HG02642 (cell line): ENCODE results near the gene LYZL6.

Source experiments
- ATAC-seq: cut with Tn5 transposase; IDR thresholded peaks from one replicate; pipeline ENCODE4 v1.9.1; 2021; ENCODE audit warnings: mild to moderate bottlenecking; ENCODE audit not compliant: unreplicated experiment, poor library complexity

LYZL6 gene

GRCh38 chr17:35943537-35943936, at the start of gene LYZL6:
TSS of gene LYZL6 (minus strand) at chr17:35943713. CDS start at chr17:35939356, 4,357 bp downstream.
- ATAC-seq, result no peak

- no peak for ATAC-seq
Measured at GRCh38 chr17:35991075-35991474, 47.6 kb upstream of the LYZL6 start.

- no peak for ATAC-seq
Measured at GRCh38 chr17:35988164-35988563, 44.7 kb upstream of the LYZL6 start.

- no peak for ATAC-seq
Measured at GRCh38 chr17:35986643-35987042, 43.1 kb upstream of the LYZL6 start, which contains the start of gene CCL14. TSS of gene CCL14 (minus strand) at chr17:35986729. CDS start at chr17:35986649, 80 bp downstream.

GRCh38 chr17:35984140-35984539, 40.6 kb upstream of the LYZL6 start:
- no peak for ATAC-seq

GRCh38 chr17:35982409-35983191, 39.1 kb upstream of the LYZL6 start:
- no peak for ATAC-seq

- ATAC-seq, result no peak
Measured at GRCh38 chr17:35981908-35982330, 38.4 kb upstream of the LYZL6 start.

GRCh38 chr17:35981246-35981645, 37.7 kb upstream of the LYZL6 start, which contains the start of gene CCL16:
TSS of gene CCL16 (minus strand) at chr17:35981497. CDS start at chr17:35981420, 77 bp downstream.
- ATAC-seq, result no peak

GRCh38 chr17:35978346-35978745, 34.8 kb upstream of the LYZL6 start:
- ATAC-seq, result no peak

- ATAC-seq, result no peak
Measured at GRCh38 chr17:35977509-35977908, 34.0 kb upstream of the LYZL6 start.

GRCh38 chr17:35973333-35974260, 30.1 kb upstream of the LYZL6 start:
- no peak for ATAC-seq

GRCh38 chr17:35972945-35973332, 29.4 kb upstream of the LYZL6 start:
- no peak for ATAC-seq

- ATAC-seq, result no peak
Measured at GRCh38 chr17:35972535-35972934, 29.0 kb upstream of the LYZL6 start.

GRCh38 chr17:35972066-35972465, 28.6 kb upstream of the LYZL6 start:
- no peak for ATAC-seq

GRCh38 chr17:35969558-35970380, 26.3 kb upstream of the LYZL6 start:
- no peak for ATAC-seq

- no peak for ATAC-seq
Measured at GRCh38 chr17:35968520-35969054, 25.1 kb upstream of the LYZL6 start.

- no peak for ATAC-seq
Measured at GRCh38 chr17:35965272-35965671, 21.8 kb upstream of the LYZL6 start.

GRCh38 chr17:35963663-35964062, 20.1 kb upstream of the LYZL6 start:
- no peak for ATAC-seq

- no peak for ATAC-seq
Measured at GRCh38 chr17:35953720-35954119, 10.2 kb upstream of the LYZL6 start.

- no peak for ATAC-seq
Measured at GRCh38 chr17:35949401-35949800, 5.9 kb upstream of the LYZL6 start.
